Transverse colon (tissue), 4 donors: ENCODE data around the gene ZMYND19. TPM values are rescaled to one million over a fixed set of nuclear protein-coding genes. Genes with fewer than 3 reads are reported as not detected.
"Not testable (repeated sequence)": the region's sequence is repeated elsewhere in the genome, so short reads cannot be mapped to it uniquely, and the experiment has no call there.

Experiments used
- DNase-seq: peaks from one replicate; pipeline ENCODE4 v3.0.0-alpha.2; 2019
- H3K27ac ChIP-seq, 4 donors: fragments of 200-600 bp; sonication (generic); 2 replicates each; pipeline ENCODE4 v1.5.1; 2016 to 2018; ENCODE audit warnings: inconsistent platforms in 4 of 4
- H3K27me3 ChIP-seq: fragments of 200-600 bp; sonication (generic); 2 replicates; pipeline ENCODE4 v1.5.1; 2017; ENCODE audit warnings: inconsistent platforms
- H3K36me3 ChIP-seq, 4 donors: fragments of 200-600 bp; sonication (generic); 2 replicates each; pipeline ENCODE4 v1.5.1; 2017 to 2019; ENCODE audit warnings: inconsistent platforms in 4 of 4
- H3K4me1 ChIP-seq, 4 donors: fragments of 200-600 bp; sonication (generic); 2 replicates each; pipeline ENCODE4 v1.5.1; 2017 to 2020; ENCODE audit warnings: inconsistent platforms in 4 of 4
- H3K4me3 ChIP-seq, 4 donors: fragments of 200-600 bp; sonication (generic); 1 replicate in 1 of 4; 2 replicates in 3 of 4; pipeline versions ENCODE4 v1.5.1 to v1.6.1; 2017 to 2019; ENCODE audit warnings: inconsistent platforms in 4 of 4
- H3K9me3 ChIP-seq, 2 donors: fragments of 200-600 bp; sonication (generic); 2 replicates each; pipeline ENCODE4 v1.5.1; 2017 to 2019; ENCODE audit warnings: inconsistent platforms in 2 of 2
- EP300 ChIP-seq: sonication (generic); formaldehyde crosslinking; IDR thresholded peaks from one replicate; pipeline ENCODE4 v1.6.1; 2017; ENCODE audit warnings: antibody characterized with exemption, low read depth
- POLR2A ChIP-seq: fragments of 450-650 bp; IDR thresholded peaks from one replicate; pipeline ENCODE4 v1.6.1; 2016; ENCODE audit warnings: antibody characterized with exemption, mild to moderate bottlenecking, moderate library complexity
- POLR2AphosphoS5 ChIP-seq, 3 donors: sonication (generic); formaldehyde crosslinking; IDR thresholded peaks; one replicate each; pipeline ENCODE4 v1.6.1; 2016; ENCODE audit warnings: antibody characterized with exemption in 3 of 3
- WGBS, 2 donors: methylation state at CpG; one replicate each; pipeline ENCODE4 v1.1.5; 2018; ENCODE audit warnings: low coverage in 1 of 2; 5-methylcytosine and 5-hydroxymethylcytosine counted together
- in situ Hi-C, 4 donors: fragments of 200-750 bp; cut with MboI; loops; one replicate each; pipeline versions ENCODE4 v1.15.0 to v1.15.1; 2017; ENCODE audit warnings: low sequenced_read_pairs in 3 of 4, low pct_ligation_motif_present in 1 of 4, low pct_unique_long_range_greater_than_20kb in 1 of 4
- intact Hi-C: fragments of 100-400 bp; cut with DNase I; formaldehyde crosslinking; loops from one replicate; pipeline ENCODE4 v1.15.1; 2023; ENCODE audit warnings: low total_unique reads
- total RNA-seq, 4 donors: library from RNA; depleted of rRNA; stranded (reverse); fragments of >200 nt; gene quantifications; one replicate each; pipeline ENCODE4 v1.1.0, GENCODE V29; 2016
- TF ChIP-seq, protein P1 (sequence below), 5 experiments: fragments of 200-600 bp in 3 of 5; fragments of 450-650 bp in 2 of 5; sonication (generic) in 3 of 5; IDR thresholded peaks; 1 replicate in 2 of 5; 2 replicates in 3 of 5; pipeline ENCODE4 v1.5.1; 2016 to 2017; ENCODE audit warnings: antibody characterized with exemption in 5 of 5, inconsistent platforms in 3 of 5, mild to moderate bottlenecking in 2 of 5, moderate library complexity in 1 of 5

Gene ZMYND19
- total RNA-seq, 4 donors from 2014 or later = 6.7 to 11.5 (median 9.8) TPM

DNA sequence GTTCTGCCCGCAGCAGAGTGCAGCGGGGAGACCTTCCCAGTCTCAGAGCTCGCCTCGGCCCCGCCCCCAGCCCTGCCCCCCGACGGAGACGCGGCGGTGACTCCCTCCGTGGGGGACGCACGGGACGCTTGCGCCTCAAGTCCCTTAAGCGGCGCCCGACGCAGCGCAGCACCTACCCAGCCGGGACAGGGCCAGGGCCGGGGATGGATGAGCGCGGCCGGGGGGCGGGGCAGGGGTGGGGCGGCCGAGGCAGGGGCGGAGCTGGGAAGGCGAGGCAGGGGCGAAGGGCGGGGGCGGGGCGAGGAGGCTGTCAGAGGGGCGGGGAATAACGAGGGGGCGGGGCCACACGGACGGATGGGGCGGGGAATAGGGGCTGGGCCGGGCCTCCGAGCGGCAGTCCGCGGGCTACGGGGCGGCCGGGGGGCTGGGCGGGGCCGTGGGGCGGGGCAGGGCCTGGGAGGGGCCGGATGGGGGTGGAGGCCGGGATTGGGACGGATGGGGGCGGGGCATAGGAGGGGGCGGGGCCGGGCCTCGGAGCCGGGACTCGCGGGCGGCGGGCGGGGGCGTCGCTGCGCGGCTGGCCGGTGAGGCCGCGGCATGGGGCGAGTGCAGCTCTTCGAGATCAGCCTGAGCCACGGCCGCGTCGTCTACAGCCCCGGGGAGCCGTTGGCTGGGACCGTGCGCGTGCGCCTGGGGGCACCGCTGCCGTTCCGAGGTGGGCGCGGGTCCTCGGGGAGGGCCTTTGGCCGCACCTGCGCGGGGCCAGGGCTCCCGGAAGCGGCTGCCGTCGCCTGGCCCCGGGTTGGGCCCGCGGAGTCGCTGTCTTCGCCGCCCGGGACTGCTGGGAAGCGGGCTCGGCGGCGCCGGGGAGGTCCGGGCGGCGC, 15.1 kb upstream of the ZMYND19 start, which contains the start of gene ARRDC1:
Gene ARRDC1, plus strand, starts transcription at position 566 of the 884 bp plus-strand sequence. Its CDS starts 32 bp downstream, at position 598.
- Histone ChIP-seq H3K4me1 (peaks cover 15 to 28% (median 25%) of the 10 kb centered on the region in 4 donors), H3K9me3 (no peaks in the 10 kb centered on the region), H3K27me3 (no peaks in the 10 kb centered on the region), H3K36me3 (no peaks in the 10 kb centered on the region), H3K27ac (peak within 1 kb of the TSS; percentile 92 to 95 (median 94)), H3K4me3 (peak within 1 kb of the TSS; percentile 68 to 94 (median 82))
- no CpG with 5 or more reads among the region's 111 CpGs for WGBS, 2 donors
- DNase-seq = peak; percentile 96
- intact Hi-C loops = no loop called here
- TF ChIP-seq POLR2A (peak; percentile 83), EP300 (no peak), POLR2AphosphoS5 (IDR thresholded peaks at IDR 0.05) (peak; percentile 47 to 85 (median 85))
- in situ Hi-C loops = no loop called here

- Histone ChIP-seq H3K9me3 (no peaks in the 10 kb centered on the region), H3K4me1 (peaks cover 15 to 28% (median 25%) of the 10 kb centered on the region in 4 donors), H3K4me3 (peak overlapping the region; percentile 57 to 74 (median 62)), H3K27me3 (no peaks in the 10 kb centered on the region), H3K27ac (peak overlapping the region; percentile 76 to 87 (median 82)), H3K36me3 (no peaks in the 10 kb centered on the region)
- in situ Hi-C loops = no loop called here
- intact Hi-C loops = no loop called here
- TF ChIP-seq POLR2AphosphoS5 (IDR thresholded peaks at IDR 0.05) (no peak), POLR2A (no peak), EP300 (no peak)
- TF ChIP-seq, protein P1, sequence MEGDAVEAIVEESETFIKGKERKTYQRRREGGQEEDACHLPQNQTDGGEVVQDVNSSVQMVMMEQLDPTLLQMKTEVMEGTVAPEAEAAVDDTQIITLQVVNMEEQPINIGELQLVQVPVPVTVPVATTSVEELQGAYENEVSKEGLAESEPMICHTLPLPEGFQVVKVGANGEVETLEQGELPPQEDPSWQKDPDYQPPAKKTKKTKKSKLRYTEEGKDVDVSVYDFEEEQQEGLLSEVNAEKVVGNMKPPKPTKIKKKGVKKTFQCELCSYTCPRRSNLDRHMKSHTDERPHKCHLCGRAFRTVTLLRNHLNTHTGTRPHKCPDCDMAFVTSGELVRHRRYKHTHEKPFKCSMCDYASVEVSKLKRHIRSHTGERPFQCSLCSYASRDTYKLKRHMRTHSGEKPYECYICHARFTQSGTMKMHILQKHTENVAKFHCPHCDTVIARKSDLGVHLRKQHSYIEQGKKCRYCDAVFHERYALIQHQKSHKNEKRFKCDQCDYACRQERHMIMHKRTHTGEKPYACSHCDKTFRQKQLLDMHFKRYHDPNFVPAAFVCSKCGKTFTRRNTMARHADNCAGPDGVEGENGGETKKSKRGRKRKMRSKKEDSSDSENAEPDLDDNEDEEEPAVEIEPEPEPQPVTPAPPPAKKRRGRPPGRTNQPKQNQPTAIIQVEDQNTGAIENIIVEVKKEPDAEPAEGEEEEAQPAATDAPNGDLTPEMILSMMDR (IDR thresholded peaks at IDR 0.05) = no peak
- 20% methylated on average over 29 of the region's 49 CpGs; no CpG with 5 or more reads in 1 of the 2 donors for WGBS, 2 donors
- no peak for DNase-seq
Observed at GRCh38 chr9:137604345-137605086, 14.2 kb upstream of the ZMYND19 start.

GRCh38 chr9:137603879-137604278, 13.6 kb upstream of the ZMYND19 start:
- 86 to 87% methylated on average over 3 to 13 of the region's 13 CpGs for WGBS, 2 donors
- no peak overlapping the region for H3K4me3 ChIP-seq
- H3K27ac ChIP-seq = no peak overlapping the region
- intact Hi-C loops = no loop called here
- H3K27me3 ChIP-seq = no peaks in the 10 kb centered on the region
- DNase-seq = no peak
- TF ChIP-seq POLR2AphosphoS5 (IDR thresholded peaks at IDR 0.05) = no peak
- TF ChIP-seq EP300 = no peak
- in situ Hi-C loops = no loop called here
- H3K4me1 ChIP-seq = peaks cover 15 to 28% (median 25%) of the 10 kb centered on the region in 4 donors
- no peaks in the 10 kb centered on the region for H3K9me3 ChIP-seq
- no peaks in the 10 kb centered on the region for H3K36me3 ChIP-seq

- H3K27me3 ChIP-seq = no peaks in the 10 kb centered on the region
- WGBS, 2 donors = 8 to 18% methylated on average over 2 to 3 of the region's 3 CpGs
- no peak overlapping the region for H3K27ac ChIP-seq
- H3K4me3 ChIP-seq = no peak overlapping the region
- H3K36me3 ChIP-seq = no peaks in the 10 kb centered on the region
- peaks cover 12 to 25% (median 21%) of the 10 kb centered on the region in 4 donors for H3K4me1 ChIP-seq
- in situ Hi-C loops = no loop called here
- TF ChIP-seq POLR2AphosphoS5 (IDR thresholded peaks at IDR 0.05) = no peak
- TF ChIP-seq, protein P1 (IDR thresholded peaks at IDR 0.05) = peak in 1 of 5 experiments; percentile 13
- no peaks in the 10 kb centered on the region for H3K9me3 ChIP-seq
- intact Hi-C loops = no loop called here
- no peak for DNase-seq
Observed at GRCh38 chr9:137602661-137603060, 12.3 kb upstream of the ZMYND19 start.

GRCh38 chr9:137598943-137599342, 8.6 kb upstream of the ZMYND19 start:
- Histone ChIP-seq H3K4me3 (no peak overlapping the region), H3K4me1 (no peaks in the 10 kb centered on the region), H3K27me3 (no peaks in the 10 kb centered on the region), H3K36me3 (no peaks in the 10 kb centered on the region), H3K9me3 (no peaks in the 10 kb centered on the region), H3K27ac (no peak overlapping the region)
- 74 to 78% methylated on average over 6 to 8 of the region's 8 CpGs for WGBS, 2 donors
- in situ Hi-C loops = no loop called here
- TF ChIP-seq, protein P1 (IDR thresholded peaks at IDR 0.05) = no peak
- TF ChIP-seq POLR2A (no peak), POLR2AphosphoS5 (IDR thresholded peaks at IDR 0.05) (no peak)
- no peak for DNase-seq
- intact Hi-C loops = no loop called here

- H3K4me3 ChIP-seq, H3K36me3 ChIP-seq, in situ Hi-C loops, intact Hi-C loops, H3K27ac ChIP-seq, H3K27me3 ChIP-seq, H3K9me3 ChIP-seq, H3K4me1 ChIP-seq, DNase-seq: not testable (repeated sequence)
- WGBS, 2 donors = 95 to 97% methylated on average over 3 to 7 of the region's 7 CpGs
Observed at GRCh38 chr9:137596577-137596976, 6.3 kb upstream of the ZMYND19 start.
